Panc1 (cell line): ENCODE data around the gene PDE6B.

Experiments used
- TF ChIP-seq, protein P1 (sequence below): fragments of 450-650 bp; IDR thresholded peaks from 2 replicates; pipeline ENCODE4 v1.5.1; 2017; ENCODE audit warnings: mild to moderate bottlenecking
- TF ChIP-seq, protein P2 (sequence below), 2 experiments: IDR thresholded peaks; 2 replicates each; pipeline ENCODE4 v1.6.1; 2011 to 2012; ENCODE audit warnings: low read depth in 2 of 2, control low read depth in 1 of 2, low read length in 1 of 2, mild to moderate bottlenecking in 1 of 2, moderate library complexity in 1 of 2; ENCODE audit not compliant: insufficient read depth in 1 of 2

DNA sequence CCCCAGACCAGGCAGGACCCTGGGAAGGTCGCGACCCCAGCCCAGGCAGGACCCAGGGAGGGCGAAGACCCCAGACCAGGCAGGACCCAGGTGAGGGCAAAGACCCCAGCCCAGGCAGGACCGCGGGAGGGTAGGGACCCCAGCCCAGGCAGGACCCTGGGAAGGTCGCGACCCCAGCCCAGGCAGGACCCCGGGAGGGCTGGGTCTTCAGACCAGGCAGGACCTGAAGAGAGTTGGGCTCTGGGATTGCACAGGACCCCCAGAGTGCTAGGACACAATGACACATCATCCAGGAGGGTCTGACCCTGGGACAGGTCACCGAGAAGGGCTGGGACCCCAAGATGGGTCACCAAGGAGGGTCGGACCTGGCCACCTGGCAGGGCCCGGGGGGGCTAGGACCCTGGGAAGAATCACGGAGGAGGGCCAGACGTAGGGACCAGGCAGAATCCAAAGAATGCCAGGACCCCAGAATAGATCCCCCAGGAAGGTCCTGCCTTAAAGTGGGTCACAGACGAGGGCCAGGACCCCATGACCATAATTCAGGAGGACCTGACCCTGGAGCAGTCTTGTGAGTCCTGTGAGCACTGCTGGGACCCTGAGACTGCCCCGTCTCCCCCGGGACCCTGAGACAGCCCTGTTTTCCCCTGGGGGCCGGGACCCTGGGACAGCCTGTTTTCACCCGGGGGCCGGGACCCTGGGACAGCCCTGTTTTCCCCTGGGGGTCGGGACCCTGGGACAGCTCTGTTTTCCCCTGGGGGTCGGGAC lies 81.6 kb downstream of the PDE6B start:
- TF ChIP-seq, protein P1, sequence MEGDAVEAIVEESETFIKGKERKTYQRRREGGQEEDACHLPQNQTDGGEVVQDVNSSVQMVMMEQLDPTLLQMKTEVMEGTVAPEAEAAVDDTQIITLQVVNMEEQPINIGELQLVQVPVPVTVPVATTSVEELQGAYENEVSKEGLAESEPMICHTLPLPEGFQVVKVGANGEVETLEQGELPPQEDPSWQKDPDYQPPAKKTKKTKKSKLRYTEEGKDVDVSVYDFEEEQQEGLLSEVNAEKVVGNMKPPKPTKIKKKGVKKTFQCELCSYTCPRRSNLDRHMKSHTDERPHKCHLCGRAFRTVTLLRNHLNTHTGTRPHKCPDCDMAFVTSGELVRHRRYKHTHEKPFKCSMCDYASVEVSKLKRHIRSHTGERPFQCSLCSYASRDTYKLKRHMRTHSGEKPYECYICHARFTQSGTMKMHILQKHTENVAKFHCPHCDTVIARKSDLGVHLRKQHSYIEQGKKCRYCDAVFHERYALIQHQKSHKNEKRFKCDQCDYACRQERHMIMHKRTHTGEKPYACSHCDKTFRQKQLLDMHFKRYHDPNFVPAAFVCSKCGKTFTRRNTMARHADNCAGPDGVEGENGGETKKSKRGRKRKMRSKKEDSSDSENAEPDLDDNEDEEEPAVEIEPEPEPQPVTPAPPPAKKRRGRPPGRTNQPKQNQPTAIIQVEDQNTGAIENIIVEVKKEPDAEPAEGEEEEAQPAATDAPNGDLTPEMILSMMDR, result no peak
- TF ChIP-seq, protein P2, sequence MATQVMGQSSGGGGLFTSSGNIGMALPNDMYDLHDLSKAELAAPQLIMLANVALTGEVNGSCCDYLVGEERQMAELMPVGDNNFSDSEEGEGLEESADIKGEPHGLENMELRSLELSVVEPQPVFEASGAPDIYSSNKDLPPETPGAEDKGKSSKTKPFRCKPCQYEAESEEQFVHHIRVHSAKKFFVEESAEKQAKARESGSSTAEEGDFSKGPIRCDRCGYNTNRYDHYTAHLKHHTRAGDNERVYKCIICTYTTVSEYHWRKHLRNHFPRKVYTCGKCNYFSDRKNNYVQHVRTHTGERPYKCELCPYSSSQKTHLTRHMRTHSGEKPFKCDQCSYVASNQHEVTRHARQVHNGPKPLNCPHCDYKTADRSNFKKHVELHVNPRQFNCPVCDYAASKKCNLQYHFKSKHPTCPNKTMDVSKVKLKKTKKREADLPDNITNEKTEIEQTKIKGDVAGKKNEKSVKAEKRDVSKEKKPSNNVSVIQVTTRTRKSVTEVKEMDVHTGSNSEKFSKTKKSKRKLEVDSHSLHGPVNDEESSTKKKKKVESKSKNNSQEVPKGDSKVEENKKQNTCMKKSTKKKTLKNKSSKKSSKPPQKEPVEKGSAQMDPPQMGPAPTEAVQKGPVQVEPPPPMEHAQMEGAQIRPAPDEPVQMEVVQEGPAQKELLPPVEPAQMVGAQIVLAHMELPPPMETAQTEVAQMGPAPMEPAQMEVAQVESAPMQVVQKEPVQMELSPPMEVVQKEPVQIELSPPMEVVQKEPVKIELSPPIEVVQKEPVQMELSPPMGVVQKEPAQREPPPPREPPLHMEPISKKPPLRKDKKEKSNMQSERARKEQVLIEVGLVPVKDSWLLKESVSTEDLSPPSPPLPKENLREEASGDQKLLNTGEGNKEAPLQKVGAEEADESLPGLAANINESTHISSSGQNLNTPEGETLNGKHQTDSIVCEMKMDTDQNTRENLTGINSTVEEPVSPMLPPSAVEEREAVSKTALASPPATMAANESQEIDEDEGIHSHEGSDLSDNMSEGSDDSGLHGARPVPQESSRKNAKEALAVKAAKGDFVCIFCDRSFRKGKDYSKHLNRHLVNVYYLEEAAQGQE (IDR thresholded peaks at IDR 0.05; ENCODE audit: insufficient read depth in 1 of 2, low read depth in 2 of 2, low read length in 1 of 2), result no peak
